Urinary bladder (tissue), 4 donors: Measurements from ENCODE around the gene SGPP2. TPM values are rescaled to one million over a fixed set of nuclear protein-coding genes. Genes with fewer than 3 reads are reported as not detected.

Source experiments
- DNase-seq: peaks from one replicate; pipeline ENCODE4 v3.0.0-alpha.2; 2015; ENCODE audit errors: extremely low spot score
- H3K27ac ChIP-seq: one replicate; pipeline ENCODE4 v1.5.1; 2013; ENCODE audit warnings: low read depth, mild to moderate bottlenecking, moderate library complexity
- H3K36me3 ChIP-seq: one replicate; pipeline ENCODE4 v1.6.1; 2013; ENCODE audit warnings: mild to moderate bottlenecking, moderate library complexity; ENCODE audit not compliant: insufficient read depth
- H3K4me1 ChIP-seq: one replicate; pipeline ENCODE4 v1.6.1; 2013; ENCODE audit warnings: mild to moderate bottlenecking, moderate library complexity; ENCODE audit not compliant: insufficient read depth
- H3K4me3 ChIP-seq: one replicate; pipeline ENCODE4 v1.5.1; 2013; ENCODE audit warnings: low read depth, low read length
- WGBS: extraction: QIAGEN DNeasy Blood & Tissue Kit; methylation state at CpG from one replicate; pipeline ENCODE4 v1.1.7; 2013; 5-methylcytosine and 5-hydroxymethylcytosine counted together
- polyA plus RNA-seq: library from polyadenylated mRNA; stranded (reverse); fragments of 200-250 nt; gene quantifications from one replicate; pipeline ENCODE4 v1.2.3, GENCODE V29; 2013
- total RNA-seq: library from RNA; depleted of rRNA; stranded (reverse); fragments of >200 nt; gene quantifications from one replicate; pipeline ENCODE4 v1.2.3, GENCODE V29; 2014
- donor health status: healthy with polysubstance abuse.
- donor health status: healthy.

The SGPP2 gene
- total and polyA plus RNA-seq, 2 donors, result 1.9 to 3.5 TPM

DNA sequence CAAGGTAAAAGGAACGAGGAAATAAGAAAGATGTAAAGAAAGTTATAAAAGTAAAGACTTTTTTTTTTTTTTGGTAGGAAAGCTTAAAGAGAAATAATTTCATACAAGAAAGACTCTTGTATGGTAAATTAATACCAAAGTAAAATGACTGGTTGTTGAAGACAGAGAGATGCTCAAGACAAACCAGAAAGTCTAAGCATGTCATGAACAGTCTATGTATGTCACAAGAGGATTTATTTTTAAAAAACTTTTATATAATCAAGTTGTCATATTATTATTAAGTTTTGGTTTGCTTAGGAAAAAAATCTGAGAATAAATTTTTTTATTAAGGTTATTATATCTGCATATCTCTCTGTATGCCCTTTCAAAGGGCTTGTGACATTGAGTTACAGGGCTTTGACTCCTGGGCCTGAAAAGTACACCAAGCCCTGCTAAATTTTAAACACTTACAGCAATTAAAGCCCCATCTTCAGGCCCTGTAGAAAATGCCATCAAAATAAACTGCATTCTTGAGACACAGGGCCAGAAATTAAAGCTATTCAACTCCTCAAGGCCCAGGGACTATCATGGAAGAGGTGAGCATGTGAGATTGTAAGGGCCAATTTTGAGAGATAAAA, 10.9 kb upstream of the SGPP2 start:
- DNase-seq, result no peak
- H3K27ac ChIP-seq, result no peak overlapping the region
- H3K4me1 ChIP-seq, result no peaks in the 10 kb centered on the region
- no peaks in the 10 kb centered on the region for H3K36me3 ChIP-seq
- 91% methylated on average over 1 of the region's 1 CpG for WGBS
- no peak overlapping the region for H3K4me3 ChIP-seq

DNA sequence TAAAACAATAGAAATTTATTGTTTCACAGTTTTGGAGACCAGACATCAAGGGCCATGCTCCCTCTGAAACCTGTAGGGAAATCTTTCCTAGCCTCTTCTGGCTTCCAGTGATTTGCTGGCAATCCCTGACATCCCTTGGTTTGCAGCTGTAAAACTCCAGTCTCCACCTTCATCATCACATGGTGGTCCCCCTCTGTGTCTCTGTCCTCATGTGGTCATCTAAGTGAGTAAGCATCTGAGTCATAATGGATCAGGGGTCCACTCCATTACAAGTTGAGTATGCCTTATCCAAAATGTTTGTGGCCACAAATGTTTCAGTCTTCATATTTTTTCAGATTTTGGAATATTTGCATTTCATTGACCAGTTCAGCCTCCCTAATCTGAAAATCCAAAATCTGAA, 5.6 kb upstream of the SGPP2 start:
- H3K4me3 ChIP-seq, result no peak overlapping the region
- no peak for DNase-seq
- no peaks in the 10 kb centered on the region for H3K4me1 ChIP-seq
- H3K27ac ChIP-seq, result no peak overlapping the region
- no peaks in the 10 kb centered on the region for H3K36me3 ChIP-seq

DNA sequence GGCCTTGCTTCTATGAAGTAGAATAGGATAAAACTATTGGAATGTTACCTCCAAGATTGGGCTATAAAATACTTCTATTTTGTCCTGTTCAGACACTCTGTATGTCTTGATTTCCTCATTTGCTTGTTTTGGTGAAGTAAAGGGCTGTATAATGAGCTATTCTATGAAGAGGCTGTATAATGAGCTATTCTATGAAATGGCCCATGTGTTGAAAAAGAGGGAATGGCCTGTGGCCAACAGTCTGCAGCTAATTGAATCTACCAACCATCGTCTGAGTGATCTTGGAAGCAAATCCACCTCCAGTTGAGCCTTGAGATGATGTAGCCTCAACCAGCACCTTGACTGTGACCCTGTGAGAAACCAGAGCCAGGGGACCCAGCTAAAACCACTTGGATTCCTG, 3.8 kb upstream of the SGPP2 start:
- Histone ChIP-seq H3K27ac (no peak overlapping the region), H3K4me3 (no peak overlapping the region), H3K36me3 (no peaks in the 10 kb centered on the region), H3K4me1 (no peaks in the 10 kb centered on the region)
- DNase-seq, result no peak
- 65% methylated on average over 1 of the region's 1 CpG for WGBS

DNA sequence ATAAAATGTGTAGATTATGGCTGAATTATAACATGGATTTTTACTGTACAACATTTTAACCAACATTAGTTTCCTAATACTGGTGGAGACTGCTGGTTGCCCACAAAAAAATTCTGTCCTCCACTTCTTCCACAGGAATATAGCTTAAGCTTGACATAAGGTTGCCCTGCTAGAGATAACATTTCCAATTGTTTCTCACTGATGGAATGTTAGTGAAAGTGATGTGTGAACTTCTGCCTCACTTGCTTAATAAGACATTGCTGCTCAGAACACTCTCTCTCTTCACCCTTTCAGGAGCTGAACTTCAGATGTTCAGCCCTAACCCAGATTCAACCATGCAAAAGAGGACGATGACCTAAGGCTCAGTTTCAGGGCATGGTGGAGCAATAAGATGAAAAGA, 2.7 kb upstream of the SGPP2 start:
- Histone ChIP-seq H3K4me1 (no peaks in the 10 kb centered on the region), H3K36me3 (no peaks in the 10 kb centered on the region), H3K27ac (no peak overlapping the region), H3K4me3 (no peak overlapping the region)
- WGBS, result 89% methylated on average over 1 of the region's 1 CpG
- no peak for DNase-seq

DNA sequence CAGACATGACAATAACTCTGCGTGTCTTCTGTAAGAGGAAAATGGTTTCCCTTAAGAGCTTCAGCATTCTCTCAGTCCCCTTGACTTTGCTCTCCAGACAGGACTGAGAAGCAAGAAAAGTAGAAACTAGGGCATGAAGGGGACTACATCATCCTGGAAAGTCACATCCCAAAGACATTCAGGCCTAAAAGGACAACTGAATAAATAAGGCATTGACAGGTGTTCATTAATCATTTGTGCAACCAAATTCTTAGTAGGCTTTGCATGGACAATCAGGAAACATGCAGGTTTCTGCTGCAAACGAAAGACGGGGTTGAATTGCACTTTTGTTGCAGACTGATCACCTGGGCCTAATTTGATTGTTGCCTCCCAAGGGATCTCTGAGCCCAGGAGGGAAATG, 1.2 kb upstream of the SGPP2 start:
- WGBS, result 78% methylated on average over 3 of the region's 3 CpGs
- DNase-seq, result no peak
- Histone ChIP-seq H3K36me3 (no peaks in the 10 kb centered on the region), H3K27ac (no peak overlapping the region), H3K4me1 (no peaks in the 10 kb centered on the region), H3K4me3 (no peak overlapping the region)

DNA sequence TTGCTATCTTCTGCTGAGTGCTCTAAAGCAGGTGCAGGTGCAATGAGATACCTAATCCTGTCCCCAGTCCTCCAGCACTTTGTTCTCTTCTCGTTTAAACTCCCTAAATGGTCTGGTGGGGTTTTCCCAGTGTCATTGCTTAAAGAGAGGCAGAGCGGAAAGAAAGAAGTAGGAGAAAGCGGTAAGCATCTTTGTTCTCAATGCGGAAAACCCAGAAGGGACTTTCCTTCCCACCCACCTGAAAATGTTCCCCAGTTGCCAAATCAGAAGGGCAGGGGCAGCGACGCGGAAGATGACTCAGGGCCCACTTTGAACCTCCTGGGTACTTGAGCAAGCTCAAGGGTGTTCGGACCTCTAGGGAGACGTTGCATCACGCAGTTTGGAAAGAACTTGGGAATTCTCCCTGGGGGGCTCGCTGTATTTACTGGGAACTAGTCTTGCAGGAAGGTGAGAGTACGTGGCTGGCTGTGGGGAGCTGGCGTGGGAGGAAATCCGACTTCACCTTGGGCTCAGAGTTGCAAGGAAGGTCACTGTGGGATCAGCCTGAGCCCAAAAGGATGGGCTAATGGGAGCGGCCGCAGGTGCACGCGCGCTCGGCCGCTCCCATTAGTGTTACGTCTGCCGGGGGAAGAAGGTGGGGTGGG, 589 bp upstream of the SGPP2 start:
- Histone ChIP-seq H3K4me1 (no peaks in the 10 kb centered on the region), H3K27ac (no peak overlapping the region), H3K4me3 (peak overlapping the region; percentile 49), H3K36me3 (no peaks in the 10 kb centered on the region)
- WGBS, result 35% methylated on average over 23 of the region's 23 CpGs
- no peak for DNase-seq

DNA sequence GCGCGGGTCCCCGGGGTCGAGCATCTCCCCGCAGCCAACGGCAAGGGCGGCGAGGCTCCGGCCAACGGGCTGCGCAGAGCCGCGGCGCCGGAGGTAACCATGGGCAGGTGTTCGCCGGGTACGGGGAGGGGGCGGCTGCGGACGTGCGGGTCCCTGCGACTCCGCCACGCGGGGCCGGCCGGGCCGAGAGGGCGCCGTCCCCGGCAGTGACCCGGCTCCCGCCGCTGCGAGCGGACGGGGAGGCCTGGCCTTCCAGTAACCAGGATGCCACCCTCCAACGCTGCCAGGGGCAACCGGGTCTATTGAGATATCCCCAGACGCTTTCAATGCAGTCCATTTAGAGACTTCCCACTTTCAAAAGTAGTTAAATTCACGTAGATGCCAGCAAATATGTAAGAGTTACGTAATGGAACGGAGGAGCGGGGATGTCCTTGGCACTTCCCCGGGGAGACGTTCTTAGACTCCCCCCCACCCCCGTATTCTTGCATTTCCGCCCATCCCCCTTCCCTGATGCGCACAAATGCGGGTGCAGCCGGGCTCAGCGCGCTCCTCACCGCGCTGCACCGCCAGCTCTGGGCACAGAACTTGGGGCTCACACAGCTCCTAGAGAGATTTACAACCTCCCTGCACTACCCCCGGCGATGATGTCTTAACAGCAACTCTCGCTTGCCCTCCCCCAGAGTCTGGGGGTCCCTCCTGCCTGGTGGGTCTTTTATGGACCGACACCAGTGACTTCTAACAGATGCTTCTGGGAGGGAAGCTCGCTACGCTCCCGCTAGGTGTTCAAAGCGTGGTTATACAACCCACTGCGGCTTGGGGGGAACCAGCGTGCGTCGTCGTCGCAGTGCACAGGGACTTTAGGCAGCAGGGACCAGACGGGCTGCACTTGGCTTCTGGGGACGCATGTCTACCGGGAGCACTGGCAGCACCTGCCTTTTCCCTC, 657 bp downstream of the SGPP2 start:
- no peak for DNase-seq
- Histone ChIP-seq H3K36me3 (no peaks in the 10 kb centered on the region), H3K27ac (no peak overlapping the region), H3K4me1 (no peaks in the 10 kb centered on the region), H3K4me3 (peak overlapping the region; percentile 49)
- WGBS, result 11% methylated on average over 74 of the region's 74 CpGs

DNA sequence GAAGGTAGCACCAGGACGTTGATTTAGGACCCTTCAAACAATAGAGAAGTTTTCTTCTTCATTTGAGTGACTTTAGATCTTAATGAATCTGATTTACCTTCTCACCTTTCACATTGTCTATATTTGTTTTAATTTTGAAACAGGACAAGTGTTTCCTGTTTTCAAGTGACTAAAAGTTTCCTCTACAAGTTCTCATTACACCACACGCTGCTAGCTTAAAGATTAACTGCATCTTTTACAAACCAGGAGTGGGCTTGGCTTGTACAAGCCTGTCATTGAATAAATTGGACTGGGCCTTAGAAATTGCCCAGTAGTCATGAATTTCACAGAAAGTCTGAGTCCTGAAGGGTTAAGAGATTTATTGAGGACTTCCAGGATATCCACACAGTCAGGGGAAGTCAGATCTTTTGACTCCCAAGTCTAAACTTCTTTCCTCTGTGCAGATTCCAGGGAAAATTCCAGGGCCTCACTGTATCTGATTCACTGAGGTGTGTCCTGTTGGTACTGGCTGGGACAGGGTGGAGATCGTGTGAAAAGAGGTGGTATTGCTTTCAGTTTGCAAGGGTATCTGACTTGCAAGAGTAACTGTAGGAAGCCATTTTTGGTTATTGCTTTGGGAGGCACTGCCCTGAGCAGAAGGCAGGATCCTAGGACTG, 3.4 kb downstream of the SGPP2 start:
- Histone ChIP-seq H3K36me3 (no peaks in the 10 kb centered on the region), H3K4me1 (no peaks in the 10 kb centered on the region), H3K27ac (peak overlapping the region; percentile 27), H3K4me3 (no peak overlapping the region)
- WGBS, result 70% methylated on average over 3 of the region's 3 CpGs
- no peak for DNase-seq

DNA sequence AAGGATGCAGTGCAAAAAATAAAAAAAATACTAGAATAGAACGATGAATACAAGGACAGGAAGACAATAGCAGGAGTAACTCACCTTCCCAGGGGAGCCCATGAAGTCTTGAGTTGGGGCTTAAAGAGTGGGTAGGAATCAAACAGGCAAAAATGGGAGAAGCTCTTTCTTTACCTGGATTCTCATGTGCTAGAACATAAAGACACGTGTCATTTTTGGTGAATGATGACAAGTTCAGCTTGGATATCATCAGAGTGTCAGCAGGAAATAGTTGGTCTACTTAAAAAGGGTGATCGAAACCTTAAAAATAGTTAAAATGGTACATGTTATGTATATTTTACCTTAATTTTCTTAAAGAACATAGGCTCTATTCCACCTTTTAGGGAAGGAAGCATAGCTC, 5.7 kb downstream of the SGPP2 start:
- Histone ChIP-seq H3K27ac (no peak overlapping the region), H3K4me3 (no peak overlapping the region), H3K4me1 (no peaks in the 10 kb centered on the region), H3K36me3 (no peaks in the 10 kb centered on the region)
- no peak for DNase-seq
- WGBS, result 90% methylated on average over 3 of the region's 3 CpGs

DNA sequence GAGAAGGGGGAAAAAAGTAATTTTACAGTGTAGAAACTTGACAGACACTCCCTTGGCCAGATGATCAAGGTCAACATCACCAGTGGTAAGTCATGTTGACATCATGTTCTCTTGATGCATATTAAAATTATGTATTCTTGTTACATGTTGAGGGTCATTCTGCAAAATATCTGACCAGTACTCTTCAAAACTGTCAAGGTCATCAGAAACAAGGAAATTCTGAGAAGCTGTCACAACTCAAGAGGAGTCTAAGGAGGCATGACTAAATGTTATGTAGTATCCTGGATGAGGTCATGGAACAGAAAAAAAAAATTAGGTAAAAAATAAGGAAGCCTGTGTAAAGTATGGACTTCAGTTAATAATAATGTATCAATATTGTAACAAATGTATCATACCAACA, 6.3 kb downstream of the SGPP2 start:
- Histone ChIP-seq H3K4me1 (no peaks in the 10 kb centered on the region), H3K4me3 (no peak overlapping the region), H3K27ac (no peak overlapping the region), H3K36me3 (no peaks in the 10 kb centered on the region)
- no peak for DNase-seq

DNA sequence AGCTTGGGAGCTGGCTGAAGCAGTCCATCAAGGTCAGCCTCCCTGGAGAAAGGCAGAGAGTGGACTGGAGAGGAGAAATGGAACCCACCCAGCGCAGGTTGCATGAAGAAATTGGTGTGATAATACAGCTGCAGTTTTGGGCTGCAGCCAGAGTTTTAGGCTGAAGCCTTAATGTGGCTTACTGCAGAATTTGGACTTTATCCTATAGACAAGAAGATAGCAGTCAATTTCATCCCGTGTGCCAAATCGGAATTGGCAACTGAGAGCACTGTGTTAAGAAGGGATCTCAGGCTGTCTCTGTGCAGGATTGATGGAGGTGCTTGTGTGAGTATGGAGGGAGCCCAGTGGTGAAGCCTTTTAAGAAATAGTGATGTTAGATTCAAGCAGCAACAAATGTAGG, 7.5 kb downstream of the SGPP2 start:
- WGBS, result 48% methylated on average over 3 of the region's 3 CpGs
- no peaks in the 10 kb centered on the region for H3K36me3 ChIP-seq
- H3K4me3 ChIP-seq, result no peak overlapping the region
- DNase-seq, result no peak
- no peaks in the 10 kb centered on the region for H3K4me1 ChIP-seq
- no peak overlapping the region for H3K27ac ChIP-seq

DNA sequence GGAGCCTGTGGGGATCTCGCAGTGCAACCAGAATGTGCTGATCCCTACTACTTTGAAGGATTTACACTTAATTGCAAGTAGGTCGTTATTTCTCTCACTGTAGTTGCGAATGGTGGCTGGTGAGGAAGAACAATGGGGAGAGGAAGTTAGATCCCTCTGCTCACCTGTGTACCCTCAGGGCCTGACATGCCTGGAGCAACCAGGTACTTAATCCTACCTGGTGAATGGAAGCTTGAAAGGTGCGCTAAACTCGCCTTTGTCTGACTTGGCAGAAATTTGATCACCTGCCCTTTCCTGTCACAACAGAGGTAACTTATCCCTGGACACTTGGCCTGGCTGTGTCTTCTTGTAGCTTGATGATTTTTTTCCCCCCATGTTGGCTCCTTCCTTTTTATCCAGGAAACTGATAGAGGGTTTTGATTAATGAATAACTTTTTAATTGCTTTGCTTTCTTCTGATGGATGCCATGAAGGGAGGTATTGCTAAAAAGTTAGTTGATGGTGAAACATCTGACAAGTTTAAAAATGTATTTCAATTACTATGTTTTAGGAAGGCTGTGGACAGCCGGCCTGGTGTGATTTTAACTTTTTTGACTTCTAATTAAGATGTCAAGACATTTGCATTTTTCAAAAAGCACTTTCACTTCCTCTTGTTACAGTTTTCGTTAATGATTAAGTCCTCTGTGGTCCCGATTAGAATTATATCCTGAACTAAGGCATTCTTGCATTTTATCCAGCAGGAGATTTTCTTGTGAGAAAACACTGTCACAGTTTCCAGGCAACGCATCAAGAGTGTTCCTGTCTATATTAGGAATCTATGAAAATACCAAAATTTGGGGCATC, 9.2 kb downstream of the SGPP2 start:
- Histone ChIP-seq H3K4me1 (no peaks in the 10 kb centered on the region), H3K27ac (no peak overlapping the region), H3K4me3 (no peak overlapping the region), H3K36me3 (no peaks in the 10 kb centered on the region)
- no peak for DNase-seq
- WGBS, result 73% methylated on average over 9 of the region's 9 CpGs

DNA sequence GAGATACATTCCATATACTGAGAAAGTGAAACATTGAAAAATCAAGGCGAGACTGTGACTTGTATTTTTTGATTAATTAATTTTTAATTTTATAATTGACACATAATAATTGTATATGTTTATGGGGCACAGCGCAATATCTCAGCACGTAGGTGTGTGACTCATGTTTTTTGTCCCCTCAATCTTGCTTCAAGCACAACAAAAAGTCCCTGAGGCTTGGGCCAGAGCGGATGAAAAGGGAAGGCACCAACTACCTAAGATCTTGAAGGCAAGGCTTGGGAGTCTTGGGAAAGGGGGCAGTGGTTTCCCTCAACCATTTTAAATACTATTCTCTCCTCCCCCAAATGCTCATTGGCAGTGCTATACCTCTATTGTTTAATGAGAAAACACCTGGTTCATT, 9.9 kb downstream of the SGPP2 start:
- Histone ChIP-seq H3K4me3 (no peak overlapping the region), H3K27ac (no peak overlapping the region), H3K36me3 (no peaks in the 10 kb centered on the region), H3K4me1 (no peaks in the 10 kb centered on the region)
- 87% methylated on average over 4 of the region's 4 CpGs for WGBS
- no peak for DNase-seq
